NOMO-1 treated with dmso at 0.1 percent for 144 hours (cell line): ENCODE results near the gene PLCD3.
"Not testable (repeated sequence)": the region's sequence is repeated elsewhere in the genome, so short reads cannot be mapped to it uniquely, and the experiment has no call there.

Experiments
- DNase-seq: peaks from one replicate; lab custom pipeline; 2025; ENCODE audit not compliant: unreplicated experiment; lab: John Stamatoyannopoulos, UW

Gene PLCD3

GRCh38 chr17:45135192-45135977 lies 3.1 kb upstream of the PLCD3 start, which contains the start of gene ACBD4:
Gene ACBD4 (plus strand): TSS chr17:45135687. CDS start chr17:45136145, 458 bp downstream.
- DNase-seq, result peak; percentile 91

DNA sequence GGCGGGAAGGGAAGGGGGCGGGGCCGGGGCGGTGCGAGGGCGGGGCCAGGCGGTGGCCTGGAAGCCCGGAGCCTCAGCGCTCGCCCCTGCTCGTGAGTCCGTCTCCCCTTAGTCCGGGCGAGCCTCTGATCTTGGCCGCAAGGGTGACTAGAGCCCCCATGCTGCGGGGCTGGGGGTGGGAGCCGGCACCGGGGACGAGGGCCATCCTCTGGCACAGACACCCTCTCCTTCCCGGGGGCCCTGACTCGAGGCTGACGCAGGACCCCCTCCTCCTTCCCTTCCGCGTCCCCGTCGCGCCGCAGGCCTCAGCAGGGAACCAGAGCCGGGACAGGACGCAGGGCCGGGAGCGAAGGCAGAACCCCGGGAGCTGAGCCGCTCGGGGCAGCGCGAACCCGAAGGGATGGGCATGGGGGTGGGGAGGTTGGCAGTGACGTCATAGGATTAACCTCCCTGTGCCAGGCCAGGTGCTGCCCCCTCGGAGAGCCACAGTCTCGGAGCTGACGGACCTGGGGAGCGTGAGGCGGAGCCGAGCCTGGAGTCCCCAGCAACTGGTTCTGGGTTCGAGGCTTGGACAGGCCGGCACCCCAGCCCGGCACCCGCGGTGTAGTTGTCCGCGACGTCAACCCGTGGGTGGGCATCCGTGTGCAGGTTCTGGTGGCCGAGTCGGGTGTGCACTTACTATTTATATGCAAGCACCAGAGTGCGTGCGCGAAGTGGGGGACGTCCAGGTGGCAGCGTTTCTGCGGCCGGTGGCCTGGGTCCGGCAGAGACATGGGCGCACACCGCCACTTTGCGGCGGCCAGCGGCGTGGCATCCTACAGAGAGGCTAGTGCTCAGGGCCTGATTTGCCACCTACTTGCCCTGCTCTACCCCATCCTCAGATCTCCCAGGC lies 503 bp upstream of the PLCD3 start:
- DNase-seq, result peak; percentile 57

- DNase-seq, result no peak
Observed at GRCh38 chr17:45131616-45132319, 547 bp downstream of the PLCD3 start.

DNA sequence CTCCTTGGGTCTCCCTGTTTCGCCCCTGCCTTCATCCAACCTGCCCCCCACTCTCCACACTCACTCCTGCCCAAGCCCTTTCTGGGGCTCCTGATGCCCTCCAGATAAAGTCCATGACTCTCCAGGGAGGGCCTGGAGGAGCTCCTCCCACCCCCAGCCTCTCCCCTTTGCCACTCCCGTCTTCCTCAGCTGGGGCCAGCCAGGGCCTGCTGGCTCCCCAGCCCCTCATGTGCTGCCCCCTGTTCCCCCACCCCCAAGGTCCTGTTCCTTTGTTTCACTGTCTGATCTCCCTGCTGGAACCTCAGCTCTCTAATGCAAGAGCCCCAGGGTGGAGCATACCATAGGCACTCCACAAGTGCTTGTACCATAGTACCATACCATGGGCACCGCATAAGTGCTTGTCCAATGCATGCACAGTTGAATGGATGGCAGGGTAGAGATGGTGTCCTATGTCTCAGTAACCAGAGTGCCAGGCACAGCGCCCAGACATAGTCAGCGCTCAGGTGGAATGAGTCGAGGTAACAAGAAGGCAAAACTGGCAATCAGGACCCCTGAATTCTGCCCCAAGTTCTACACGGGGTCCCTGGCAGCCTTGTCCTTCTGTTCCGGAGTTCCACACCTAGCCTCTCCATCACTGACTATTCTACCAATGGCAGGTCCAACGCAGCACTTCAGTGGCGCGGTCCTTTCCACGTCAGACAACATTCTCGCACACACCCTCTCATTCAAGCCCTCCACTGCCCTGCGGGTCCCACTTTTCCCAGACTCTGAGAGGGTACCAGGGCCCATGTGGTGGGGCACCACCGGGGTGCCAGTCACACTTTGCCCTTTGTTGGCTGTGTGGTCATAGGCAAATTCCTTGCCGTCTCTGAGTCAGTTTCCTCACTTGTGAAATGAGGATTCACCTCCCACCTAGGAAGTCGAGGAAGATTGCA lies 1.4 kb downstream of the PLCD3 start:
- no peak for DNase-seq

DNA sequence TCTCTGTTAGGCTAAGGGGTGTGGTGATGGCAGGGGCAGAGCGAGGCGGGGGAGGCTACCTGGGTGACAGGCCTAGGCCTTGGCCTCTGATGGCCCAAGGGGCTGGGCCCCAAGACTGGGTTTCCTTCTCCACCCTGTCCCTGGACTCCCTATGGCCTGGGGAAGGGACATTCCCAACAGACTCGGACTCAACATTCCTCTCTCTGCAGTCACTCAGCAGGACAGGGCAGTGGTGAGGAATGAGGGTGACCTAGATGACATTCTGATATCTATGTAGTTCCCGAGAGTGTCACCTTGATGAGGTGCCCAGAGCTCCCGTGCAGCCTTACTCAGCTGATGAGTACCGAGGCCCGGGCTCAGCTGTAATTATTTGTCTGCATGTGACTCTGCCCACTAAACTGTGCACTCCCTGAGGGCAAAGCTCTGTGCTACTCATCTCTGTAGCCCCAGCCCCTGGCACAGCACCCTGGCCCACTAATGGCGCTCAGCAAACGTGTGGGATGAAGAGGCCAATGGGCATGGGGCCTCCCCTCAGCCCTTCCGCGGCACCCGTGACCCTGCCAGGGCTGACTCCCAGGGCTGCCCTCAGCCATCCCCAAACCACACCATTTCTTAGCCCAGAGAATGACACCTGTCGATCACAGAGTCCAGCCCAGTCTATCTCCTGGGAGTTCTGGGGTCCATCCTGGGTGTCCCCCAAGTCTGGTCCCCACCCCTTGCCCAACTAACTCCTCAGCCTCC lies 2.2 kb downstream of the PLCD3 start:
- no peak for DNase-seq

DNA sequence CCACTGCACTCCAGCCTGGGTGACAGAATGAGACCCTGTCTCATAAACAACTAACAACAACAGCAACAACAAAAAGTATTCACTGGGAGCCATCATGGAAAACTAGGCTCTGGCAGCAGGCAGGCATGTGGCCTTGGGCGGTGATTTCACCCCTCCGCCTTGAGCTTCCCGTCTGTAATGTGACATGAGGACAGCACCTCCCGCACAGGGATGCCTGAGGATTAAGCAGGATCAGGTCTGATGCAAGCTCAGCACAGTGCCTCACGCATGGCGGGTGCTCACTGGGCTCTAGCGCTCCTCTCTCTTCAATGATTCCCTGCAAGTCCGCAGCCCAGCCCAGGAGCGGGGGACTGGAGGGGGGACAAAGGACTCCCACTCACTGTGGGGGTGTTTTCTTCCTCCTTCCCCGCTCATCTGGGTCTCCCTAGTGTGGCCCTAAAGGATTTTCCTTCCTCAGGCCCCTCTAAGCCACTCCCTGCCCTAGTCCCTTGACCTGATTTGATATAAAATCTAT lies 2.8 kb downstream of the PLCD3 start:
- DNase-seq, result no peak

GRCh38 chr17:45128989-45129388 lies 3.3 kb downstream of the PLCD3 start:
- DNase-seq, result no peak

GRCh38 chr17:45128331-45128730 lies 4.0 kb downstream of the PLCD3 start:
- DNase-seq, result no peak

DNA sequence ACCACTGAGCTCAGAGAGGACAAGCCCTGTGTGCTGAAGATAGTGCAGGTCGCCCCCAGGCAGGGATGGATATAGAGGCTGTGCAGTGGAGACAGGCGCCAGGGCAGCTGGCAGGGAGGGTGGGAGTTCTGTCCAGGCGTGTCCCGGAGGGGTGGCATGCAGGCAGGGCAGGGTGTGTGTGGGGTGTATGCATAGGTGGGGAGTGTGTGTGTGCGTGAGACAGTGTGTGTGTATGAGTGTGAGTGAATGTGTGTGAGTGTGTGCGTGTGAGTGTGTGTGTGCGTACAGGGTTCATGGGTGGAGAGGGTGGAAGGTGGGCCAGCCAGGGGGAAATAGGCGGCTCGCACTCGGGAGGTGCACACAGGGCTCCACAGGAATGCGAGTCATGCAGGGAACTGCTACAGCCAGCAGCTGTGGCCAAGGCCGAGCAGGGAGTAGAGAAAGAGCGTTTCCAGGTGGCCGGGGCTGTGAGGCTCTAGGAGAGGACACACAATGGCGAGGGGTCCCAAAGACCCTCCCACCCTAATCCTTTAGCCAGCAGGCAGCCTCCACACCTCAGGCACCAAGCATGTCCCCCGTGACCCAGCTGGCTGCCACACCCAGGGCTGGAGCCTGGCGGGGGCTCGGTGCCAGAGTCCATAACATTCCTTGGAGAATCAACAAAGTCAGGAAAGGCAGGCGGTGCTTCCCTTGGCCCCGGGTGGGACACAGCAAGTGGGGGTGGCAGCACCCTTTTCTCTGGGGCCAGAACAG lies 4.6 kb downstream of the PLCD3 start:
- DNase-seq, result no peak

GRCh38 chr17:45127207-45127547 lies 5.1 kb downstream of the PLCD3 start:
- DNase-seq, result no peak

GRCh38 chr17:45125509-45125908 lies 6.8 kb downstream of the PLCD3 start:
- DNase-seq, result no peak

DNA sequence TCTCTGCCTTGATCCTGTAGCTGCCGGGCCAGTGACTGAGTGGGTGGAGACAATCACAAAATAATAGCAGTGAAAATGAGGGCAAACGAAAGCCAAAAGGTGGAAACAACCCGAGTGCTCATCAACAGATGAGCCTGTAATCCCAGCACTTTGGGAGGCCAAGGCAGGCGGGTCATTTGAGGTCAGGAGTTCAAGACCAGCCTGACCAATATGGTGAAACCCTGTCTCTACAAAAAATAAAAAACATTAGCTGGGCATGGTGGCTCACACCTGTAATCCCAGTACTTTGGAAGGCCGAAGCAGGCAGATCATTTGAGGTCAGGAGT lies 7.6 kb downstream of the PLCD3 start:
- not testable (repeated sequence) for DNase-seq

GRCh38 chr17:45123930-45124796 lies 8.2 kb downstream of the PLCD3 start:
- DNase-seq, result peak; percentile 86

DNA sequence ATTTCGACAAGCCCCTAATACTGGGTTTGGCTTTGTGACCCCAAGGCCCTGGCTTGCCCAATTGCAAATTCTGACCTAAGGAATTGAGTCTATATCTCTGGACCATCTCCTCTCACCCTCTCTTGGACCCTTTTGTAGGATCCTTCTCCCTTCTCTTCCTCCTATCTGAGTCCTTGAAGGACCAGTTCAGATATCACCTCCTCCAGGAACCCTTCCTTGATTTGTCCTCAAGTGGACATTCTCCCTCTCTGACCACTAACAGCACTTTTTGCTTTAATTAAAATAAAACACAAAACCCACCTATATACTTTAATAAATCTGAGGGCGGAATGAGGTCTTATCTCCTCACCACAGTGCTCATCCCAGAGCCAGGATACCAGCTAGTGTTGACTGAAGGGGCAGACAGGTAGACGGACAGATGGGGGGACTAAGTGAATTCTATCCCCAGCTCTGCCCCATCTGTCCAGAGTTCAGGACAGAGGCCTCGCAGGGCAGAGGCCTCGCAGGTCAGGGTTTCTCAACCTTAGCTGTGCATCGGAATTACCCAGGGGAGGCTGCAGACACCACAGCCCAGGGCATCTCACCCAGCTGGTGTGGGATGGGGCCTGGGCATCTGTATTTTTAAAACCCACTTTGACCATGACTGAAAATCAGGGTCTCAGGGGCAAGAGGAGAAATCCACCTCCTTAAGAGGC lies 9.1 kb downstream of the PLCD3 start:
- no peak for DNase-seq

DNA sequence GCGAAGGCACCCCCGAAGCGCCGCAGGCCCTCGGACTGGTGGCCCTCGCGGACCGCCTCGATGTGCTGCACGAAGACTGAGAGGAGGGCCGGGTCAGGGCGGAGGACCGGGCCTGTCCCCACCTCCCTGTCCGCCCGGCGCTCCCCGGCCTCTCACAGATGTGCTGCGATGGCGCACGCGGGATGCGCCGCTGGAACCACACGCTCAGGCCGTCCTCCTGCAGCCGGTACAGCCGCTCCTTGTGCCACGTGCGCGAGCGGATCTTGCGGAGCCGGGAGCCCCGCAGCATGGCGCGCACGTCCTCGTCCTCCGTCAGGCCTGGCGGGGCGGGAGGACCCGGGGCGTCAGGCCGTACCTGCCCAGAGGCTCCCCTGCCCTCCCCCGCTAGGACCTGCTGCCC lies 11.3 kb downstream of the PLCD3 start:
- no peak for DNase-seq

GRCh38 chr17:45120558-45120957 lies 11.8 kb downstream of the PLCD3 start:
- DNase-seq, result no peak

DNA sequence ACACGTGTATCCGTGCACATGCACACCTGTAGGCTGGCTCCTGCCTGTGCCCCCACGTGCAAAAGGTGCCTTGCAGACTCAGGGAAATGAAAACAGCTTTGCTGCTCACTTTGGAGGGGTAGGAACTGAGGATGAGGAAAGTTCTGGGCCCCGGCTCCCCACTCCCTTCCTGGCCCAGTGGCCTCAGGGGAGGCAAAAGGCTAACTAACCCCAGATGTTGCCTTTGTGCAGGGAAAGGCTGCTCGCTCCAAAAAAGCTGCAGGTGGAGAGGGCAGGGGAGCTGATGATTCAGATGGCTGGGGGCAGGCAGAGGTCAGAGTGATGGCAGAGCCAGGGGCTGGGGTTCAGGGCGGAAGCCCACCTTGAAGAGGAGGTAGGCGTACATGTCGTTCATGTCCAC lies 12.4 kb downstream of the PLCD3 start:
- no peak for DNase-seq
